ENCODE results near the gene SMC2.

DNA sequence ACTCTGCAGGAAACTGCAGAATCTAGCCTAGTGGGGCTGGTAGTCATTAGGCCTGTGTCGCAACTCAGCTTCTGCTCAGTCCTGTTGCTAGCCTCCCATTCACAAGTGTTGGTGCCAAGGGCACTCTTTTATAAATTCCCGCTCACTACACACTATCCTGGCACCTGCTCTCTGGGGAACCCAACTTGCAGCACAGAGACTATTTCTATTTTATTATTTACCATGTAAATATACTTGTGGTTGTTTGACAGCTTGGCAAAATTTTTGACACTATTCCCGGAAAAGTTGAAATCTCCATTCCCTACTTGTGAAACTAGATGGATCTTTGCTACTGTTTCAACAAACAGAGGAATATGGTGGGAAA lies 20.4 kb upstream of the SMC2 start:
- TF ChIP-seq CTCF (IDR thresholded peaks at IDR 0.05) (no peak), POLR2AphosphoS5 (IDR thresholded peaks at IDR 0.05) (no peak), POLR2A (IDR thresholded peaks at IDR 0.05) (no peak)
